ENCODE measurements around the gene RANBP10. TPM values are rescaled to one million over a fixed set of nuclear protein-coding genes. Genes with fewer than 3 reads are reported as not detected.
A peak's percentile ranks its signal among the peaks of the same experiment; 100 is the strongest.

RANBP10 gene
- total and polyA plus RNA-seq, 2 of the 8 experiments (the other 6 are each of a cell fraction or from before 2014, with no cell fraction given): 14.2 to 16.8 TPM

DNA sequence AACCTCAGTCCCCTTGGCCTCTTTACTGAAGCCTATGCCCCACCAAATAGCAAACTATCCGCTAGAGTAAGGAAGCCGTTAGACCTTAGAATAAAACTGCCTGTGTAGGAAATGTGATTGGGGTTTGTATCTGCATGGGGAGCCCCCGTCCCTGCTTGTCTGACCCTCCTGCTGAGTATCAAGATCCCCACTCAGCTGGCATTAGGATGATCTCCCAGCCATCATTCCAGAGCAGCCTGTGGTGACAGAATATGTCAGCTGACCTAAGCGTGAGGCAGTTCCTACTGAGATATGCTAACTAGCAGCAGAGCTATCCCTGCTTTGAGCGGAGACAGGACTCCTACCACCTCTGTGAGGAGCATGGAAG, 86.6 kb downstream of the RANBP10 start:
- Histone ChIP-seq H4K5ac (ENCODE audit: insufficient read length, low read depth, low read length) (no peak overlapping the region), H4K91ac (replicated peaks; ENCODE audit: insufficient read length, low read length) (no peak overlapping the region), H3K79me1 (ENCODE audit: low read depth, low read length) (no peaks in the 10 kb centered on the region; the same call in 1 of the 2 replicates), H2BK15ac (ENCODE audit: low read length) (peak overlapping the region; percentile 36; the same call in 1 of the 2 replicates), H2BK120ac (replicated peaks; ENCODE audit: low read depth, low read length) (no peak overlapping the region), H4K8ac (ENCODE audit: extremely low read depth, insufficient read depth, low read length) (no peak overlapping the region), H3K14ac (ENCODE audit: insufficient read length) (no peak overlapping the region), H2BK20ac (ENCODE audit: low read length) (no peak overlapping the region), H2BK12ac (ENCODE audit: low read depth, low read length) (peak overlapping the region; percentile 62; the same call in 1 of the 2 replicates), H4K20me1 (replicated peaks in 1 of 2; ENCODE audit: control insufficient read depth in 1 of 2, insufficient read depth in 2 of 2, low read length in 2 of 2) (peaks cover 0 to 1% of the 10 kb centered on the region in 2 experiments), H3K36me3 (ENCODE audit: control insufficient read depth in 2 of 4, insufficient read depth in 4 of 4, low read length in 3 of 4) (peaks cover 0 to 3% (median 0%) of the 10 kb centered on the region in 4 experiments; a peak in 1 of 8 replicates), H3K27ac (ENCODE audit: low read depth, low read length) (no peak overlapping the region), H3K9me3 (ENCODE audit: insufficient read depth in 2 of 2, low read depth in 1 of 2, low read length in 1 of 2) (no peaks in the 10 kb centered on the region), H2AK5ac (ENCODE audit: low read depth, low read length) (0 out of 2 replicates have a peak overlapping the region, but pooled peaks have one; percentile 1), H3K23me2 (ENCODE audit: low read depth, low read length) (peaks cover 16% of the 10 kb centered on the region), H3K79me2 (ENCODE audit: control insufficient read depth in 1 of 2, insufficient read depth in 2 of 2, low read length in 2 of 2) (peaks cover 3 to 38% of the 10 kb centered on the region in 2 experiments; a peak in 3 of 4 replicates), H3K4me2 (ENCODE audit: insufficient read depth in 1 of 2, low read depth in 2 of 2, low read length in 2 of 2) (peak overlapping the region; percentile 72 to 99), H3K4ac (replicated peaks; ENCODE audit: insufficient read length, low read depth, low read length) (no peak overlapping the region), H3K56ac (replicated peaks; ENCODE audit: insufficient read length, low read depth, low read length) (no peak overlapping the region), H3K23ac (ENCODE audit: insufficient read length) (no peak overlapping the region), H3K18ac (ENCODE audit: extremely low read depth, low read length) (peak overlapping the region; percentile 86; the same call in 1 of the 2 replicates), H3K4me3 (ENCODE audit: extremely low read depth in 1 of 4, insufficient read depth in 2 of 4, low read depth in 3 of 4, low read length in 4 of 4) (peak overlapping the region; percentile 84 to 91 (median 90)), H3K27me3 (replicated peaks in 1 of 4; ENCODE audit: control insufficient read depth in 3 of 4, extremely low read depth in 1 of 4, insufficient read depth in 3 of 4, low read length in 3 of 4) (no peaks in the 10 kb centered on the region; a peak in 1 of 7 replicates), H2BK5ac (ENCODE audit: low read depth, low read length) (peak overlapping the region; percentile 92; the same call in 1 of the 2 replicates), H2AFZ (ENCODE audit: low read length) (peak overlapping the region; percentile 89), H3K4me1 (replicated peaks in 1 of 4; ENCODE audit: control insufficient read depth in 3 of 4, insufficient read depth in 4 of 4, low read length in 3 of 4) (peaks cover 0 to 10% (median 5%) of the 10 kb centered on the region in 4 experiments; a peak in 4 of 7 replicates), H3K9ac (replicated peaks in 1 of 4; ENCODE audit: extremely low read depth in 1 of 4, low read depth in 3 of 4, low read length in 3 of 4) (peak overlapping the region in 3 of 4 experiments; percentile 55 to 89 (median 70); a peak in 5 of 7 replicates)
- 14% methylated on average over 5 of the region's 5 CpGs; no CpG with 5 or more reads in 1 of the 2 experiments for WGBS, 2 experiments (ENCODE audit: extremely low coverage in 1 of 2, insufficient coverage in 1 of 2, insufficient read length in 1 of 2, insufficient replicate concordance in 2 of 2, low coverage in 1 of 2, low lambda C conversion rate in 2 of 2, missing lambda C conversion rate in 1 of 2)
- CTCF ChIA-PET (ENCODE audit: partially characterized antibody): interaction anchor here (0.7 to 5.8 kb wide), 4 partner anchors 10 to 97 kb away, joined by 3 to 34 read pairs (median 3); no protein-coding TSS in a partner anchor
- DNase-seq (ENCODE audit: low read depth in 1 of 2, low spot score in 2 of 2) (no peak), FAIRE-seq (no peak)
- POLR2A ChIA-PET (ENCODE audit: partially characterized antibody): interaction anchor here (0.8 to 2.5 kb wide), 13 partner anchors 9 to 216 kb away, joined by 3 to 16 read pairs (median 3); partner anchors contain the start of genes RANBP10 and TSNAXIP1
- TF ChIP-seq SIN3A (conservative IDR thresholded peaks at IDR 0.05 in 1 of 2, IDR thresholded peaks at IDR 0.05 in 1 of 2; ENCODE audit: low read depth in 1 of 2, low read length in 2 of 2) (peak in 1 of 2 experiments; percentile 65; a peak in 1 of 4 replicates), SAP30 (IDR thresholded peaks at IDR 0.05; ENCODE audit: insufficient read depth, insufficient replicate concordance, low read length) (peak; percentile 30), FOSL1 (IDR thresholded peaks at IDR 0.05; ENCODE audit: insufficient read depth, low read depth, low read length) (no peak), CREB1 (IDR thresholded peaks at IDR 0.05) (no peak), POLR2AphosphoS5 (IDR thresholded peaks at IDR 0.05; ENCODE audit: low read depth, low read length) (no peak), KDM4A (IDR thresholded peaks at IDR 0.05; ENCODE audit: low read depth, low read length, severe bottlenecking) (no peak), ASH2L (IDR thresholded peaks at IDR 0.05; ENCODE audit: low read length) (no peak)
- TF ChIP-seq, protein P1, sequence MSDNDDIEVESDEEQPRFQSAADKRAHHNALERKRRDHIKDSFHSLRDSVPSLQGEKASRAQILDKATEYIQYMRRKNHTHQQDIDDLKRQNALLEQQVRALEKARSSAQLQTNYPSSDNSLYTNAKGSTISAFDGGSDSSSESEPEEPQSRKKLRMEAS (IDR thresholded peaks at IDR 0.05): no peak
- TF ChIP-seq, protein P2, sequence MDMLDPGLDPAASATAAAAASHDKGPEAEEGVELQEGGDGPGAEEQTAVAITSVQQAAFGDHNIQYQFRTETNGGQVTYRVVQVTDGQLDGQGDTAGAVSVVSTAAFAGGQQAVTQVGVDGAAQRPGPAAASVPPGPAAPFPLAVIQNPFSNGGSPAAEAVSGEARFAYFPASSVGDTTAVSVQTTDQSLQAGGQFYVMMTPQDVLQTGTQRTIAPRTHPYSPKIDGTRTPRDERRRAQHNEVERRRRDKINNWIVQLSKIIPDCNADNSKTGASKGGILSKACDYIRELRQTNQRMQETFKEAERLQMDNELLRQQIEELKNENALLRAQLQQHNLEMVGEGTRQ (IDR thresholded peaks at IDR 0.05; ENCODE audit: low read length): peak; percentile 25; the same call in 1 of the 2 replicates
- TF ChIP-seq, protein P3, sequence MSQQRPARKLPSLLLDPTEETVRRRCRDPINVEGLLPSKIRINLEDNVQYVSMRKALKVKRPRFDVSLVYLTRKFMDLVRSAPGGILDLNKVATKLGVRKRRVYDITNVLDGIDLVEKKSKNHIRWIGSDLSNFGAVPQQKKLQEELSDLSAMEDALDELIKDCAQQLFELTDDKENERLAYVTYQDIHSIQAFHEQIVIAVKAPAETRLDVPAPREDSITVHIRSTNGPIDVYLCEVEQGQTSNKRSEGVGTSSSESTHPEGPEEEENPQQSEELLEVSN (IDR thresholded peaks at IDR 0.05): no peak
